ENCODE results near the gene GAB1.

DNA sequence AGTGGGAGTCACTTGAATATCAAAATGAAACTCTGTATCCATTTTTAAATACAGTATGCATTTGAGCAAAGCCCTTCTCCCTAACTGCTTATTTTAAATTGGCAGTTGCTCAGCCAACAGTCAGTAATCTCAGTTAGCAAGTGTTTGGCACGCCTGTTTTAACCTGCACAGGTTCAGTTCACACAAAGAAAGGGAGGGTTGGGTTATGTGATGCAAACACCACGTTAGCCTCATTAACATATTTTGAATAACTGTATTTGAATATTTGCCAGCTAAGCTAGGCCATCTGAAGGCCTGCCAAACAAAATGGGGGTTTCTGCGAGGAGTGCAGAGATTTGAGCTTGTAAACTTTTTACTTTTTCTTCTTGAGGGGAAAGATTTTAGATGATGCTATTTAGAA is 19.8 kb downstream of the GAB1 start:
- no peak for TF ChIP-seq SNAI2 (CRISPR knock-in tag; IDR thresholded peaks at IDR 0.05)
- TF ChIP-seq TOX (CRISPR knock-in tag; IDR thresholded peaks at IDR 0.05; ENCODE audit: borderline replicate concordance), result no peak
- TF ChIP-seq, protein P1, sequence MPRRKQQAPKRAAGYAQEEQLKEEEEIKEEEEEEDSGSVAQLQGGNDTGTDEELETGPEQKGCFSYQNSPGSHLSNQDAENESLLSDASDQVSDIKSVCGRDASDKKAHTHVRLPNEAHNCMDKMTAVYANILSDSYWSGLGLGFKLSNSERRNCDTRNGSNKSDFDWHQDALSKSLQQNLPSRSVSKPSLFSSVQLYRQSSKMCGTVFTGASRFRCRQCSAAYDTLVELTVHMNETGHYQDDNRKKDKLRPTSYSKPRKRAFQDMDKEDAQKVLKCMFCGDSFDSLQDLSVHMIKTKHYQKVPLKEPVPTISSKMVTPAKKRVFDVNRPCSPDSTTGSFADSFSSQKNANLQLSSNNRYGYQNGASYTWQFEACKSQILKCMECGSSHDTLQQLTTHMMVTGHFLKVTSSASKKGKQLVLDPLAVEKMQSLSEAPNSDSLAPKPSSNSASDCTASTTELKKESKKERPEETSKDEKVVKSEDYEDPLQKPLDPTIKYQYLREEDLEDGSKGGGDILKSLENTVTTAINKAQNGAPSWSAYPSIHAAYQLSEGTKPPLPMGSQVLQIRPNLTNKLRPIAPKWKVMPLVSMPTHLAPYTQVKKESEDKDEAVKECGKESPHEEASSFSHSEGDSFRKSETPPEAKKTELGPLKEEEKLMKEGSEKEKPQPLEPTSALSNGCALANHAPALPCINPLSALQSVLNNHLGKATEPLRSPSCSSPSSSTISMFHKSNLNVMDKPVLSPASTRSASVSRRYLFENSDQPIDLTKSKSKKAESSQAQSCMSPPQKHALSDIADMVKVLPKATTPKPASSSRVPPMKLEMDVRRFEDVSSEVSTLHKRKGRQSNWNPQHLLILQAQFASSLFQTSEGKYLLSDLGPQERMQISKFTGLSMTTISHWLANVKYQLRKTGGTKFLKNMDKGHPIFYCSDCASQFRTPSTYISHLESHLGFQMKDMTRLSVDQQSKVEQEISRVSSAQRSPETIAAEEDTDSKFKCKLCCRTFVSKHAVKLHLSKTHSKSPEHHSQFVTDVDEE (CRISPR knock-in tag; IDR thresholded peaks at IDR 0.05), result no peak
- no peak for TF ChIP-seq ESRRG (CRISPR knock-in tag; IDR thresholded peaks at IDR 0.05)
- TF ChIP-seq, protein P2, sequence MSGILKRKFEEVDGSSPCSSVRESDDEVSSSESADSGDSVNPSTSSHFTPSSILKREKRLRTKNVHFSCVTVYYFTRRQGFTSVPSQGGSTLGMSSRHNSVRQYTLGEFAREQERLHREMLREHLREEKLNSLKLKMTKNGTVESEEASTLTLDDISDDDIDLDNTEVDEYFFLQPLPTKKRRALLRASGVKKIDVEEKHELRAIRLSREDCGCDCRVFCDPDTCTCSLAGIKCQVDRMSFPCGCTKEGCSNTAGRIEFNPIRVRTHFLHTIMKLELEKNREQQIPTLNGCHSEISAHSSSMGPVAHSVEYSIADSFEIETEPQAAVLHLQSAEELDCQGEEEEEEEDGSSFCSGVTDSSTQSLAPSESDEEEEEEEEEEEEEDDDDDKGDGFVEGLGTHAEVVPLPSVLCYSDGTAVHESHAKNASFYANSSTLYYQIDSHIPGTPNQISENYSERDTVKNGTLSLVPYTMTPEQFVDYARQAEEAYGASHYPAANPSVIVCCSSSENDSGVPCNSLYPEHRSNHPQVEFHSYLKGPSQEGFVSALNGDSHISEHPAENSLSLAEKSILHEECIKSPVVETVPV (CRISPR knock-in tag; IDR thresholded peaks at IDR 0.05), result no peak
- TF ChIP-seq ZFP3 (CRISPR knock-in tag; IDR thresholded peaks at IDR 0.05), result no peak
- TF ChIP-seq ARNTL (CRISPR knock-in tag; IDR thresholded peaks at IDR 0.05; ENCODE audit: borderline replicate concordance, low read depth), result no peak
- TF ChIP-seq, protein P3, sequence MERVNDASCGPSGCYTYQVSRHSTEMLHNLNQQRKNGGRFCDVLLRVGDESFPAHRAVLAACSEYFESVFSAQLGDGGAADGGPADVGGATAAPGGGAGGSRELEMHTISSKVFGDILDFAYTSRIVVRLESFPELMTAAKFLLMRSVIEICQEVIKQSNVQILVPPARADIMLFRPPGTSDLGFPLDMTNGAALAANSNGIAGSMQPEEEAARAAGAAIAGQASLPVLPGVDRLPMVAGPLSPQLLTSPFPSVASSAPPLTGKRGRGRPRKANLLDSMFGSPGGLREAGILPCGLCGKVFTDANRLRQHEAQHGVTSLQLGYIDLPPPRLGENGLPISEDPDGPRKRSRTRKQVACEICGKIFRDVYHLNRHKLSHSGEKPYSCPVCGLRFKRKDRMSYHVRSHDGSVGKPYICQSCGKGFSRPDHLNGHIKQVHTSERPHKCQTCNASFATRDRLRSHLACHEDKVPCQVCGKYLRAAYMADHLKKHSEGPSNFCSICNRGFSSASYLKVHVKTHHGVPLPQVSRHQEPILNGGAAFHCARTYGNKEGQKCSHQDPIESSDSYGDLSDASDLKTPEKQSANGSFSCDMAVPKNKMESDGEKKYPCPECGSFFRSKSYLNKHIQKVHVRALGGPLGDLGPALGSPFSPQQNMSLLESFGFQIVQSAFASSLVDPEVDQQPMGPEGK (CRISPR knock-in tag; IDR thresholded peaks at IDR 0.05; ENCODE audit: borderline replicate concordance), result no peak
- TF ChIP-seq OSR1 (CRISPR knock-in tag; IDR thresholded peaks at IDR 0.05), result no peak
- TF ChIP-seq ZNF8 (CRISPR knock-in tag; IDR thresholded peaks at IDR 0.05), result no peak
- TF ChIP-seq, protein P4, sequence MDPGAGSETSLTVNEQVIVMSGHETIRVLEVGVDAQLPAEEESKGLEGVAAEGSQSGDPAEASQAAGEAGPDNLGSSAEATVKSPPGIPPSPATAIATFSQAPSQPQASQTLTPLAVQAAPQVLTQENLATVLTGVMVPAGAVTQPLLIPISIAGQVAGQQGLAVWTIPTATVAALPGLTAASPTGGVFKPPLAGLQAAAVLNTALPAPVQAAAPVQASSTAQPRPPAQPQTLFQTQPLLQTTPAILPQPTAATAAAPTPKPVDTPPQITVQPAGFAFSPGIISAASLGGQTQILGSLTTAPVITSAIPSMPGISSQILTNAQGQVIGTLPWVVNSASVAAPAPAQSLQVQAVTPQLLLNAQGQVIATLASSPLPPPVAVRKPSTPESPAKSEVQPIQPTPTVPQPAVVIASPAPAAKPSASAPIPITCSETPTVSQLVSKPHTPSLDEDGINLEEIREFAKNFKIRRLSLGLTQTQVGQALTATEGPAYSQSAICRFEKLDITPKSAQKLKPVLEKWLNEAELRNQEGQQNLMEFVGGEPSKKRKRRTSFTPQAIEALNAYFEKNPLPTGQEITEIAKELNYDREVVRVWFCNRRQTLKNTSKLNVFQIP (CRISPR knock-in tag; IDR thresholded peaks at IDR 0.05; ENCODE audit: borderline replicate concordance, low read depth), result no peak
- TF ChIP-seq ZC3H10 (CRISPR knock-in tag; IDR thresholded peaks at IDR 0.05), result no peak
- no peak for TF ChIP-seq ZNF70 (CRISPR knock-in tag; IDR thresholded peaks at IDR 0.05)
- no peak for TF ChIP-seq ZFP30 (CRISPR knock-in tag; IDR thresholded peaks at IDR 0.05)
